Type B pancreatic cell (in vitro differentiated cells): ENCODE results near the gene MAGI1. TPM values are rescaled to one million over a fixed set of nuclear protein-coding genes. Genes with fewer than 3 reads are reported as not detected.
A peak's percentile ranks its signal among the peaks of the same experiment; 100 is the strongest.
"Not testable (repeated sequence)": the region's sequence is repeated elsewhere in the genome, so short reads cannot be mapped to it uniquely, and the experiment has no call there.

Experiments
- DNase-seq: peaks from one replicate; pipeline ENCODE4 v3.0.0; 2021; ENCODE audit warnings: mixed read lengths; ENCODE audit not compliant: unreplicated experiment; ENCODE audit errors: extremely low spot score
- H3K27ac Mint-ChIP-seq: 2 replicates; pipeline ENCODE4 v1.8.0; 2021; ENCODE audit warnings: mild to moderate bottlenecking, mixed read lengths
- H3K27me3 Mint-ChIP-seq: 2 replicates; pipeline ENCODE4 v1.8.0; 2021; ENCODE audit warnings: mixed read lengths
- H3K36me3 Mint-ChIP-seq: 2 replicates; pipeline ENCODE4 v1.8.0; 2021; ENCODE audit warnings: mixed read lengths
- H3K4me1 Mint-ChIP-seq: one replicate; pipeline ENCODE4 v1.8.0; 2021; ENCODE audit warnings: mixed read lengths; ENCODE audit not compliant: unreplicated experiment
- H3K4me3 Mint-ChIP-seq: 2 replicates; pipeline ENCODE4 v1.8.0; 2021; ENCODE audit warnings: mild to moderate bottlenecking, mixed read lengths
- H3K9me3 Mint-ChIP-seq: 2 replicates; pipeline ENCODE4 v1.8.0; 2021; ENCODE audit warnings: mixed read lengths
- total RNA-seq: library from RNA; stranded (reverse); gene quantifications from 2 replicates; pipeline ENCODE4 v1.2.1, GENCODE V29; 2021; ENCODE audit warnings: low replicate concordance
- TF ChIP-seq, protein P1 (sequence below): fragments of 200-600 bp; sonication (generic); conservative IDR thresholded peaks from 2 replicates; pipeline ENCODE4 v1.5.0; 2021; ENCODE audit warnings: antibody characterized with exemption, mild to moderate bottlenecking

Gene MAGI1
- total RNA-seq, 1 donor from 2014 or later = 53.1 TPM

DNA sequence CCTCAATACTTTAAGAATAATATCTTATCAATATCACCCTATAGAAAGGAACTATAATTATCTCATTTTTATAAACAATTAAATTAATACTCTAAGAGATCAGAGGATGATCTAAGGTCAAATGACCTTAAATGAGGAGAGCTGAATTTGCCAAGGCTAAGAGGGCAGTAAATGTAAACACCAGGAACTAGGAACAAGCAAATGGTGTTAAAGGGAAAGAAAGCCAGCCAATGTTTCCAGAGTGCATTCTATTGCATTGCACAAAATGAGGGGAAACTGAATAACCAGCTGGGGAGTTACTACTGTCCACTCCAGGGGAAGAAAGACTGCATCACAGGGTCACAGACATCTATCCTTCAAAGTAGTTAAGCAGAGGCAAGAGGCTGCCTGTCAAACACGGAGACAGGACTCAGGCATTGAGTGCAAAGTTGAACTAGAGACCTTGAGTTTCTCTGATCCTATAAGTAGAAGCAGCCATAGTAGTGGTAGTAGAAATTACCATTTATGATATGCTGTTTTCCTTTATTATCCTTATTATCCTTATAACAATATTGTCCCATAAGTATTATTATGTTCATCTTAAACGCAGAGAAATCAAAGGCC is 466.4 kb downstream of the MAGI1 start:
- Mint-ChIP-seq H3K27me3 (no peaks in the 10 kb centered on the region), H3K4me3 (no peak overlapping the region), H3K27ac (no peak overlapping the region), H3K9me3 (peaks cover 3% of the 10 kb centered on the region), H3K4me1 (peaks cover 8% of the 10 kb centered on the region), H3K36me3 (no peaks in the 10 kb centered on the region)
- TF ChIP-seq, protein P1, sequence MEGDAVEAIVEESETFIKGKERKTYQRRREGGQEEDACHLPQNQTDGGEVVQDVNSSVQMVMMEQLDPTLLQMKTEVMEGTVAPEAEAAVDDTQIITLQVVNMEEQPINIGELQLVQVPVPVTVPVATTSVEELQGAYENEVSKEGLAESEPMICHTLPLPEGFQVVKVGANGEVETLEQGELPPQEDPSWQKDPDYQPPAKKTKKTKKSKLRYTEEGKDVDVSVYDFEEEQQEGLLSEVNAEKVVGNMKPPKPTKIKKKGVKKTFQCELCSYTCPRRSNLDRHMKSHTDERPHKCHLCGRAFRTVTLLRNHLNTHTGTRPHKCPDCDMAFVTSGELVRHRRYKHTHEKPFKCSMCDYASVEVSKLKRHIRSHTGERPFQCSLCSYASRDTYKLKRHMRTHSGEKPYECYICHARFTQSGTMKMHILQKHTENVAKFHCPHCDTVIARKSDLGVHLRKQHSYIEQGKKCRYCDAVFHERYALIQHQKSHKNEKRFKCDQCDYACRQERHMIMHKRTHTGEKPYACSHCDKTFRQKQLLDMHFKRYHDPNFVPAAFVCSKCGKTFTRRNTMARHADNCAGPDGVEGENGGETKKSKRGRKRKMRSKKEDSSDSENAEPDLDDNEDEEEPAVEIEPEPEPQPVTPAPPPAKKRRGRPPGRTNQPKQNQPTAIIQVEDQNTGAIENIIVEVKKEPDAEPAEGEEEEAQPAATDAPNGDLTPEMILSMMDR = no peak
- no peak for DNase-seq

DNA sequence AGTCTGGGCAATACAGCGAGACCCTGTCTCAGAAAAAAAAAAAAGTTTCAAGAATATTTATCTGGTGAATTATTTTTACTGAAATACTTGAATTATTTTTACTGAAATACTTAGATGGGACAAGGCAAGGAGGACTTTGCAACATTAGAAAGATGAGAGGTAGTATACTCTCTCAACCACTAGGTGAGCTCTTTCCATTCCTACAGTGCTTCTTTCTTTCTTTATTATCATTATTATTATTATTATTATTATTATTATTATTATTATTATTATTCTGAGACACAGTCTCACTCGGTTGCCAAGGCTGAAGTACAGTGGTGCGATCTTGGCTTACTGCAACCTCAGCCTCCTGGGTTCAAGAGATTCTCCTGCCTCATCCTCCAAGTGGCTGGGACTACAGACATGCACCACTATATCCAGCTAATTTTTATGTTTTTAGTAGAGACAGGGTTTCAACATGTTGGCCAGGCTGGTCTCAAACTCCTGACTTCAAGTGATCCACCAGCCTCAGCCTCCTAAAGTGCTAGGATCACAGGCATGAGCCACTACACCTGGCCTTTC is 468.8 kb downstream of the MAGI1 start:
- Mint-ChIP-seq H3K27ac (no peak overlapping the region), H3K36me3 (no peaks in the 10 kb centered on the region), H3K4me1 (peaks cover 5% of the 10 kb centered on the region), H3K4me3 (no peak overlapping the region), H3K27me3 (no peaks in the 10 kb centered on the region), H3K9me3 (no peaks in the 10 kb centered on the region)
- no peak for DNase-seq
- TF ChIP-seq, protein P1 = peak; percentile 68

DNA sequence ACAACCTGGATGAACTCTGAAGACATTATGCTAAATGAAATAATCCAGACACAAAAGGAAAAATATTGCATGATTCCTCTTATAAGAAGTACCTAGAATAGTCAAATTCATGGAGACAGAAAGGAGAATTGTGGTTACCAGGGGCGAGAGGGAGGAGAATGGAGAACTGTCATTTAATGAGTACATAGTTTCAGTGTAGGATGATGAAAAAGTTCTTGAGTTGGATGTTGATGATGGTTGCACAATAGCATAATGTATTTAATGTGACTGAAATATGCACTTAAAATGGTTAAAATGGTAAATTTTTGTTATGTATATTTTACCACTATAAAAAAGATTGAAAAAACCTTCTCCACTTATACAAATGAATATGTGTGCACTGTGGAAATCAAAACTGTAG is 469.6 kb downstream of the MAGI1 start:
- TF ChIP-seq, protein P1 = no peak
- DNase-seq = no peak
- Mint-ChIP-seq H3K27me3 (no peaks in the 10 kb centered on the region), H3K9me3 (no peaks in the 10 kb centered on the region), H3K4me1 (peaks cover 13% of the 10 kb centered on the region), H3K36me3 (no peaks in the 10 kb centered on the region), H3K27ac (no peak overlapping the region), H3K4me3 (no peak overlapping the region)

DNA sequence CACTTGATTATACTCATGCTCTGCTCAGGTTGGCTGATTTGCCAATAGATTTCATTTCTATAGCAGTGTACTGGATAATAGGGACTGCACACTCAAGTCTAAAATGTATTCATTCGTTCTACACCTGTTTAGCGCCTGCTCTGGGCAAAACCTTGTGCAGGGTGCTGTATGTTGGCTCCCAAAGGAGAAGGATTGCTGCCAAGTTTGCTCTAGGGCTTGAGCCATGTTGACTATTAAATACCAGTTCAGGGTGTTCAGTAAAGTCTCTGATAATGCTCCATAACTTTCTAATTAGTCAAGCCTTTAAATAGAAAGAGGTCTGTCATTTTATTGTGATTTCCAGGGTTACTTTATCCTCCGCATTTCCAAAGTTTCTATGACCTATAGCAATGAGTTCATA is 470.2 kb downstream of the MAGI1 start:
- TF ChIP-seq, protein P1 = no peak
- Mint-ChIP-seq H3K27me3 (no peaks in the 10 kb centered on the region), H3K27ac (no peak overlapping the region), H3K9me3 (no peaks in the 10 kb centered on the region), H3K4me3 (no peak overlapping the region), H3K36me3 (no peaks in the 10 kb centered on the region), H3K4me1 (peaks cover 17% of the 10 kb centered on the region)
- DNase-seq = no peak

DNA sequence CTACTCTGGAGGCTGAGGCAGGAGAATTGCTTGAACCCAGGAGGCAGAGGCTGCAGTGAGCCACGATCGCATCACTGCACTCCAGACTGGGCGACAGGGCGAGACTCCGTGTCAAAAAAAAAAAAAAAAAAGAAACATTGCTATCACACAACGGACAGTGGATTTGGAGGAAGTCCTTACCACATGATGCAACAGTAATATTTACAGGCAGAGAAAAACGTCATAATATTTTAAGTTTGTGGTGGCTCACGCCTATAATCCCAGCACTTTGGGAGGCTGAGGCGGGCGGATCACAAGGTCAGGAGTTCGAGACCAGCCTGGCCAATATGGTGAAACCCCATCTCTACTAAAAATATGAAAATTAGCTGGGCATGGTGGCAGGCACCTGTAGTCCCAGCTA is 473.0 kb downstream of the MAGI1 start:
- not testable (repeated sequence) for H3K4me3 Mint-ChIP-seq, H3K36me3 Mint-ChIP-seq, H3K9me3 Mint-ChIP-seq

DNA sequence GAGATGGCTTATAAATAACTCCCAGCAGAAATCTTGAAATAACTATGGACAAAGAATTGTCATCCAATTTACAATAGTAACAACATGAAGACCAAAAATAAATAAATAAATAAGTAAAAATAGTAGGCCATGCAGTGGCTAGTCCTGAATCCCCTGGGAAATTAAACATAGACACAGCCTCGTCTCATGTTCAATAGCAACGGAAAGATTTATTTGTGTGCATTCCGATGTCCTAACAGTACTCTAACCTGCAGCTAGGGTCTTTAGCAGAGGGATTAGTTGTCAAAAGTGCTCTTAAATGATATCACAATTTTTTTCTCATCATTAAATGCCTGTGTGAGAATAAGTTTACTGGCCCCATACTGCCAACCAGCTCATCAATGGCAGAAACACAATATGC is 474.2 kb downstream of the MAGI1 start:
- H3K27ac Mint-ChIP-seq = no peak overlapping the region
- no peak overlapping the region for H3K4me3 Mint-ChIP-seq
- no peaks in the 10 kb centered on the region for H3K9me3 Mint-ChIP-seq
- H3K4me1 Mint-ChIP-seq = peaks cover 28% of the 10 kb centered on the region
- TF ChIP-seq, protein P1 = peak; percentile 50
- H3K36me3 Mint-ChIP-seq = no peaks in the 10 kb centered on the region
- H3K27me3 Mint-ChIP-seq = no peaks in the 10 kb centered on the region
- no peak for DNase-seq

More for the DNA sequence above, 473.0 kb downstream of the MAGI1 start:
- H3K27ac Mint-ChIP-seq, DNase-seq, H3K27me3 Mint-ChIP-seq: not testable (repeated sequence)
- H3K4me1 Mint-ChIP-seq = peaks cover 24% of the 10 kb centered on the region
